HepG2 (cell line): Measurements from ENCODE around the gene ADAM29. TPM values are rescaled to one million over a fixed set of nuclear protein-coding genes. Genes with fewer than 3 reads are reported as not detected.

Experiments used
- ATAC-seq: fragments of 200-7000 bp; cut with Tn5 transposase; 3 replicates; pipeline ENCODE4 v1.9.1; 2020; ENCODE audit warnings: mild to moderate bottlenecking, moderate library complexity
- BruUV-seq: library from RNA; stranded (reverse); fragments of 400-500 nt; replicated peaks from 2 replicates; lab custom pipeline; 2021; lab: Mats Ljungman, UMichigan
- CTCF ChIA-PET: fragments of 300-600 bp; formaldehyde crosslinking; extraction: SDS; loops from one replicate; lab custom pipeline; 2021; ENCODE audit warnings: low total read pairs, inconsistent platforms, low intra/inter-chr PET ratio; lab: Yijun Ruan, JAX
- POLR2A ChIA-PET: fragments of 350-600 bp; sonication (Branson Sonifier 250); formaldehyde crosslinking; loops from one replicate; lab custom pipeline; 2020; ENCODE audit warnings: antibody characterized with exemption, inconsistent platforms; lab: Yijun Ruan, JAX
- DNase-seq: peaks from one replicate; pipeline ENCODE4 v3.0.0-alpha.2; 2015; ENCODE audit warnings: low spot score
- FAIRE-seq: peaks from 3 replicates; lab custom pipeline; 2011; peaks lifted over from hg19 to GRCh38; lab: Jason Lieb, UNC
- H2AFZ ChIP-seq: one replicate; pipeline ENCODE4 v1.6.1; 2011; ENCODE audit warnings: low read length, inconsistent platforms
- H3K27ac ChIP-seq: fragments of 300-600 bp; 3 replicates; pipeline ENCODE4 v1.8.0; 2011; ENCODE audit warnings: mixed run types, mild to moderate bottlenecking, mixed read lengths, low read length, inconsistent platforms; ENCODE audit not compliant: insufficient read depth; ENCODE audit errors: extremely low read length
- H3K27me3 ChIP-seq, 2 experiments: fragments of 200-600 bp in 1 of 2; 2 replicates in 1 of 2; 3 replicates in 1 of 2; pipeline versions ENCODE4 v1.6.0 to v1.8.0; 2011; ENCODE audit warnings: low read length in 2 of 2, mild to moderate bottlenecking in 2 of 2, moderate library complexity in 2 of 2, inconsistent platforms in 1 of 2; ENCODE audit not compliant: insufficient read depth in 2 of 2, control insufficient read depth in 1 of 2
- H3K36me3 ChIP-seq, 2 experiments: fragments of 200-600 bp in 1 of 2; replicated peaks in 1 of 2; 2 replicates in 1 of 2; 3 replicates in 1 of 2; pipeline versions ENCODE4 v1.5.1 to v1.8.0; 2011; ENCODE audit warnings: low read length in 2 of 2, inconsistent platforms in 1 of 2; ENCODE audit not compliant: insufficient read depth in 2 of 2, control insufficient read depth in 1 of 2
- H3K4me1 ChIP-seq: 2 replicates; pipeline ENCODE4 v1.5.1; 2012; ENCODE audit warnings: low read length, inconsistent platforms; ENCODE audit not compliant: insufficient read depth
- H3K4me2 ChIP-seq: 2 replicates; pipeline ENCODE4 v1.6.0; 2011; ENCODE audit warnings: low read depth, low read length, inconsistent platforms
- H3K4me3 ChIP-seq, 3 experiments: fragments of 200-600 bp in 1 of 3; sonication (generic), shearing (Covaris generic) in 1 of 3; replicated peaks in 1 of 3; 2 replicates each; pipeline ENCODE4 v1.5.1; 2011 to 2016; ENCODE audit warnings: low read length in 3 of 3, inconsistent platforms in 2 of 3, low read depth in 2 of 3, mild to moderate bottlenecking in 2 of 3, control low read depth in 1 of 3, mixed read lengths in 1 of 3; ENCODE audit not compliant: insufficient read depth in 1 of 3
- H3K79me2 ChIP-seq: one replicate; pipeline ENCODE4 v1.6.1; 2011; ENCODE audit warnings: low read length, inconsistent platforms; ENCODE audit not compliant: insufficient read depth
- H3K9ac ChIP-seq: 2 replicates; pipeline ENCODE4 v1.6.0; 2011; ENCODE audit warnings: mild to moderate bottlenecking, low read depth, low read length, inconsistent platforms; ENCODE audit not compliant: insufficient read depth
- H3K9me3 ChIP-seq: 2 replicates; pipeline ENCODE4 v1.5.1; 2012; ENCODE audit warnings: mild to moderate bottlenecking, low read length
- H4K20me1 ChIP-seq: 2 replicates; pipeline ENCODE4 v1.6.0; 2011; ENCODE audit warnings: inconsistent platforms, mild to moderate bottlenecking, low read length, moderate library complexity; ENCODE audit not compliant: insufficient read depth
- DNMT3B ChIP-seq: conservative IDR thresholded peaks from 2 replicates; pipeline ENCODE4 v1.6.1; 2016; ENCODE audit warnings: missing biosample characterization, control low read depth
- HIVEP1 ChIP-seq: sonication (generic); formaldehyde crosslinking; IDR thresholded peaks from 2 replicates; pipeline ENCODE4 v1.4.0; 2020; ENCODE audit warnings: mild to moderate bottlenecking, missing genetic modification reagents
- KLF16 ChIP-seq, 2 experiments: sonication (generic) in 1 of 2; formaldehyde crosslinking in 1 of 2; IDR thresholded peaks; 2 replicates each; pipeline versions ENCODE4 v1.6.1 to v1.8.0; 2016 to 2023; ENCODE audit warnings: missing genetic modification reagents in 2 of 2, missing compliant biosample characterization in 1 of 2
- MAFF ChIP-seq: IDR thresholded peaks from 2 replicates; pipeline ENCODE4 v1.6.1; 2011; ENCODE audit warnings: low read depth, low read length, improper control_type of control experiment
- MAFK ChIP-seq, 2 experiments: IDR thresholded peaks in 1 of 2; conservative IDR thresholded peaks in 1 of 2; 2 replicates each; pipeline ENCODE4 v1.6.1; 2011; ENCODE audit warnings: improper control_type of control experiment in 2 of 2, low read length in 2 of 2
- TAF15 ChIP-seq: fragments of 200-400 bp; formaldehyde crosslinking; IDR thresholded peaks from one replicate; pipeline ENCODE4 v1.6.1; 2018; ENCODE audit warnings: mild to moderate bottlenecking, low read depth, low read length; ENCODE audit not compliant: poor library complexity, severe bottlenecking
- TBL1XR1 ChIP-seq: fragments of 150-350 bp; IDR thresholded peaks from 2 replicates; pipeline ENCODE4 v1.6.1; 2014; ENCODE audit warnings: borderline replicate concordance, low read length; ENCODE audit not compliant: partially characterized antibody
- TIGD3 ChIP-seq: sonication (generic); formaldehyde crosslinking; IDR thresholded peaks from 2 replicates; pipeline ENCODE4 v1.5.1; 2020; ENCODE audit warnings: mild to moderate bottlenecking, missing genetic modification reagents, borderline replicate concordance
- ZBTB14 ChIP-seq: sonication (generic); formaldehyde crosslinking; IDR thresholded peaks from 2 replicates; pipeline ENCODE4 v1.4.0; 2020; ENCODE audit warnings: missing genetic modification reagents
- ZBTB26 ChIP-seq: IDR thresholded peaks from 2 replicates; pipeline ENCODE4 v1.6.1; 2016; ENCODE audit warnings: missing compliant biosample characterization, missing genetic modification reagents, borderline replicate concordance
- ZFP36 ChIP-seq: fragments of 150-350 bp; IDR thresholded peaks from 2 replicates; pipeline ENCODE4 v1.6.1; 2018; ENCODE audit warnings: borderline replicate concordance, low read length, low read depth; ENCODE audit not compliant: partially characterized antibody
- ZFP37 ChIP-seq: sonication (generic); formaldehyde crosslinking; IDR thresholded peaks from 2 replicates; pipeline ENCODE4 v1.4.0; 2020; ENCODE audit warnings: missing genetic modification reagents, borderline replicate concordance
- ZNF121 ChIP-seq: sonication (generic); formaldehyde crosslinking; IDR thresholded peaks from 2 replicates; pipeline ENCODE4 v1.5.0; 2020; ENCODE audit warnings: mild to moderate bottlenecking, missing genetic modification reagents
- ZNF20 ChIP-seq: sonication (generic); formaldehyde crosslinking; IDR thresholded peaks from 2 replicates; pipeline ENCODE4 v1.4.0; 2020; ENCODE audit warnings: mild to moderate bottlenecking, moderate library complexity, missing genetic modification reagents
- ZNF207 ChIP-seq: fragments of 450-650 bp; IDR thresholded peaks from 2 replicates; pipeline ENCODE4 v1.6.1; 2016; ENCODE audit warnings: antibody characterized with exemption, borderline replicate concordance
- ZNF607 ChIP-seq: sonication (generic); formaldehyde crosslinking; IDR thresholded peaks from 2 replicates; pipeline ENCODE4 v1.5.1; 2020; ENCODE audit warnings: missing genetic modification reagents, mild to moderate bottlenecking, borderline replicate concordance
- WGBS: methylation state at CpG from one replicate; pipeline ENCODE4 v1.1.6; 2017; ENCODE audit warnings: low lambda C conversion rate; 5-methylcytosine and 5-hydroxymethylcytosine counted together
- in situ Hi-C: cut with HindIII; loops from 2 replicates; pipeline ENCODE4 v1.10.0; 2017; ENCODE audit warnings: low pct_unique_long_range_greater_than_20kb; ENCODE audit not compliant: extremely low pct_ligation_motif_present
- intact Hi-C: fragments of 100-400 bp; cut with micrococcal nuclease; formaldehyde crosslinking; loops from one replicate; pipeline ENCODE4 v1.10.0; 2022; ENCODE audit not compliant: unreplicated experiment
- polyA plus RNA-seq, 8 experiments: library from polyadenylated mRNA; depleted of rRNA in 3 of 8; stranded (reverse) in 7 of 8; unstranded in 1 of 8; fragments of >200 nt; fragmentation: Illumina TruSeq in 4 of 8; extraction: Trizol in 4 of 8; gene quantifications; 2 replicates each; pipeline versions ENCODE4 v1.2.1 to v1.2.3, GENCODE V29; 2011 to 2016; ENCODE audit warnings: low read depth in 4 of 8, missing spikeins in 1 of 8, mixed read lengths in 1 of 8; ENCODE audit not compliant: insufficient read depth in 1 of 8
- total RNA-seq, 5 experiments: library from RNA; depleted of rRNA; stranded (reverse); fragments of >200 nt; fragmentation: Illumina TruSeq; extraction: Trizol; gene quantifications; 2 replicates each; pipeline ENCODE4 v1.2.3, GENCODE V29; 2016; ENCODE audit warnings: low read depth in 1 of 5

The ADAM29 gene
- total and polyA plus RNA-seq, 2 of the 13 experiments (the other 11 are each of a cell fraction or from before 2014, with no cell fraction given) = not detected

- TF ChIP-seq ZNF121 (CRISPR knock-in tag) (no peak), HIVEP1 (no peak), KLF16 (CRISPR knock-in tag; IDR thresholded peaks at IDR 0.05) (no peak), TIGD3 (CRISPR knock-in tag) (no peak)
Measured at GRCh38 chr4:174910271-174910670, 7.9 kb upstream of the ADAM29 start (continued).

- no peak overlapping the region for H3K27ac ChIP-seq
- FAIRE-seq (no peak), ATAC-seq (no peak), DNase-seq (no peak)
- no TSS peak for BruUV-seq
- in situ Hi-C loops = no loop called here
- CTCF ChIA-PET = no interaction called here
- H3K9me3 ChIP-seq = peaks cover 66% of the 10 kb centered on the region
- H3K4me1 ChIP-seq = no peaks in the 10 kb centered on the region
- H2AFZ ChIP-seq = no peak overlapping the region
- no peak overlapping the region for H3K4me2 ChIP-seq
- H3K9ac ChIP-seq = no peak overlapping the region
- no peaks in the 10 kb centered on the region for H3K79me2 ChIP-seq
- H3K27me3 ChIP-seq = no peaks in the 10 kb centered on the region
- 1% methylated on average over 3 of the region's 3 CpGs for WGBS
- H4K20me1 ChIP-seq = no peaks in the 10 kb centered on the region
- H3K36me3 ChIP-seq = no peaks in the 10 kb centered on the region
- H3K4me3 ChIP-seq = no peak overlapping the region
- POLR2A ChIA-PET = no interaction called here
- intact Hi-C loops = no loop called here
- TF ChIP-seq ZBTB26 (CRISPR knock-in tag) = no peak
- no peak for TF ChIP-seq ZBTB14
- TF ChIP-seq ZNF20 (CRISPR knock-in tag) = no peak
- TF ChIP-seq ZNF607 (CRISPR knock-in tag) = no peak
- no peak for TF ChIP-seq ZNF207
- TF ChIP-seq MAFF = peak; percentile 56; the same call in 1 of the 2 replicates
- no peak for TF ChIP-seq ZFP36
- no peak for TF ChIP-seq TAF15
- TF ChIP-seq MAFK (conservative IDR thresholded peaks at IDR 0.05 in 1 of 2, IDR thresholded peaks at IDR 0.05 in 1 of 2; ENCODE audit: low read length in 2 of 2) = peak; percentile 21 to 62; a peak in 2 of 4 replicates
- TF ChIP-seq ZFP37 (CRISPR knock-in tag) = no peak
- TF ChIP-seq TBL1XR1 = no peak
- TF ChIP-seq DNMT3B = no peak
Measured at GRCh38 chr4:174912919-174913543, 5.1 kb upstream of the ADAM29 start.
